Upper lobe of left lung (tissue), 6 donors: Measurements from ENCODE around the gene TJP2. TPM values are rescaled to one million over a fixed set of nuclear protein-coding genes. Genes with fewer than 3 reads are reported as not detected.
A peak's percentile ranks its signal among the peaks of the same experiment; 100 is the strongest.

Source experiments
- ATAC-seq, 2 donors: fragments of 200-7000 bp; cut with Tn5 transposase; one replicate each; pipeline ENCODE4 v1.9.1; 2022; ENCODE audit warnings: mild to moderate bottlenecking in 2 of 2, moderate library complexity in 2 of 2; ENCODE audit not compliant: low FRiP score in 2 of 2
- DNase-seq, 2 donors: peaks; one replicate each; pipeline ENCODE4 v3.0.0-alpha.2; 2019 to 2020
- H3K27ac ChIP-seq, 4 donors: fragments of 200-600 bp; sonication (generic); one replicate each; pipeline ENCODE4 v1.5.1; 2016 to 2019
- H3K27me3 ChIP-seq, 4 donors: fragments of 200-600 bp; sonication (generic); one replicate each; pipeline ENCODE4 v1.5.1; 2017 to 2019
- H3K36me3 ChIP-seq, 4 donors: fragments of 200-600 bp; sonication (generic); one replicate each; pipeline ENCODE4 v1.5.1; 2016 to 2019
- H3K4me1 ChIP-seq, 4 donors: fragments of 200-600 bp; sonication (generic); one replicate each; pipeline ENCODE4 v1.5.1; 2018 to 2019
- H3K4me3 ChIP-seq, 4 donors: fragments of 200-600 bp; sonication (generic); one replicate each; pipeline ENCODE4 v1.5.1; 2017 to 2019; ENCODE audit warnings: mild to moderate bottlenecking in 2 of 4, moderate library complexity in 1 of 4
- H3K9me3 ChIP-seq, 4 donors: fragments of 200-600 bp; sonication (generic); one replicate each; pipeline ENCODE4 v1.5.1; 2018 to 2019
- EP300 ChIP-seq, 4 donors: sonication (generic); formaldehyde crosslinking; IDR thresholded peaks; one replicate each; pipeline ENCODE4 v1.5.1; 2017; ENCODE audit warnings: antibody characterized with exemption in 4 of 4, control low read depth in 2 of 4
- POLR2A ChIP-seq, 4 donors: fragments of 450-650 bp; IDR thresholded peaks; one replicate each; pipeline ENCODE4 v1.5.1; 2016 to 2017; ENCODE audit warnings: antibody characterized with exemption in 4 of 4, mild to moderate bottlenecking in 2 of 4
- POLR2AphosphoS5 ChIP-seq, 2 donors: sonication (generic); formaldehyde crosslinking; IDR thresholded peaks; one replicate each; pipeline ENCODE4 v1.5.1; 2017; ENCODE audit warnings: antibody characterized with exemption in 2 of 2
- WGBS, 2 donors: methylation state at CpG; one replicate each; pipeline ENCODE4 v1.1.5; 2017 to 2018; 5-methylcytosine and 5-hydroxymethylcytosine counted together
- total RNA-seq, 6 donors: library from RNA; depleted of rRNA in 4 of 6; stranded (reverse); fragments of >200 nt in 4 of 6; gene quantifications; one replicate each; pipeline versions ENCODE4 v1.1.0 to v1.2.1, GENCODE V29; 2016 to 2021
- TF ChIP-seq, protein P1 (sequence below), 6 experiments: fragments of 450-650 bp in 4 of 6; fragments of 200-600 bp in 2 of 6; sonication (generic) in 2 of 6; IDR thresholded peaks; one replicate each; pipeline ENCODE4 v1.5.1; 2016 to 2019; ENCODE audit warnings: antibody characterized with exemption in 6 of 6
- donor health status: DM: no; HTN: no; CAD: no; lungs with moderate emphysema.
- donor health status: DM: no; HTN: yes; CAD: no; lungs with severe emphysema.

TJP2 gene
- total RNA-seq, 6 donors from 2014 or later, result 98.3 to 270 (median 185) TPM

DNA sequence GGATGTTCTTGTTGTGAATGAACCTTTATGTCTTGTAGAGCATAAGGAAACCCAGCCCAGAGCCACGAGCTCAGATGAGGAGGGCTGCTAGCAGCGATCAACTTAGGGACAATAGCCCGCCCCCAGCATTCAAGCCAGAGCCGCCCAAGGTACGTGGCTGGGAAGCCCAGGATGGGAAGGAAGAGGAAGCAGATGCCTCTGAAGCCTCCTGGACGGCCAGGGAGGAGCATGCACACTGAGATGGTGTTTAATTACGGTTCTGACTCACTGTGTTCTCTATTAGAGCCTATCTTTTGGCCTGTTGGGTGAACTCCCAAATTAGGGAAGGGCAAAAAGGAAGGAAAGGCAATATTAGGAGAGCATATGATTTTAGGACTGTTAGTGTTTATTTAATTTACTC is 75.3 kb downstream of the TJP2 start:
- peak in 1 of 2 donors; percentile 12 for DNase-seq
- no peaks in the 10 kb centered on the region for H3K27me3 ChIP-seq
- H3K4me1 ChIP-seq, result peaks cover 0 to 13% (median 8%) of the 10 kb centered on the region in 4 donors
- H3K36me3 ChIP-seq, result peaks cover 14 to 88% (median 39%) of the 10 kb centered on the region in 4 donors
- H3K27ac ChIP-seq, result no peak overlapping the region
- ATAC-seq, result no peak
- H3K4me3 ChIP-seq, result no peak overlapping the region
- TF ChIP-seq POLR2AphosphoS5 (IDR thresholded peaks at IDR 0.05) (no peak), EP300 (IDR thresholded peaks at IDR 0.05) (no peak), POLR2A (IDR thresholded peaks at IDR 0.05) (no peak)
- TF ChIP-seq, protein P1, sequence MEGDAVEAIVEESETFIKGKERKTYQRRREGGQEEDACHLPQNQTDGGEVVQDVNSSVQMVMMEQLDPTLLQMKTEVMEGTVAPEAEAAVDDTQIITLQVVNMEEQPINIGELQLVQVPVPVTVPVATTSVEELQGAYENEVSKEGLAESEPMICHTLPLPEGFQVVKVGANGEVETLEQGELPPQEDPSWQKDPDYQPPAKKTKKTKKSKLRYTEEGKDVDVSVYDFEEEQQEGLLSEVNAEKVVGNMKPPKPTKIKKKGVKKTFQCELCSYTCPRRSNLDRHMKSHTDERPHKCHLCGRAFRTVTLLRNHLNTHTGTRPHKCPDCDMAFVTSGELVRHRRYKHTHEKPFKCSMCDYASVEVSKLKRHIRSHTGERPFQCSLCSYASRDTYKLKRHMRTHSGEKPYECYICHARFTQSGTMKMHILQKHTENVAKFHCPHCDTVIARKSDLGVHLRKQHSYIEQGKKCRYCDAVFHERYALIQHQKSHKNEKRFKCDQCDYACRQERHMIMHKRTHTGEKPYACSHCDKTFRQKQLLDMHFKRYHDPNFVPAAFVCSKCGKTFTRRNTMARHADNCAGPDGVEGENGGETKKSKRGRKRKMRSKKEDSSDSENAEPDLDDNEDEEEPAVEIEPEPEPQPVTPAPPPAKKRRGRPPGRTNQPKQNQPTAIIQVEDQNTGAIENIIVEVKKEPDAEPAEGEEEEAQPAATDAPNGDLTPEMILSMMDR (IDR thresholded peaks at IDR 0.05), result no peak
- H3K9me3 ChIP-seq, result no peaks in the 10 kb centered on the region
- 65 to 78% methylated on average over 7 of the region's 7 CpGs for WGBS, 2 donors

DNA sequence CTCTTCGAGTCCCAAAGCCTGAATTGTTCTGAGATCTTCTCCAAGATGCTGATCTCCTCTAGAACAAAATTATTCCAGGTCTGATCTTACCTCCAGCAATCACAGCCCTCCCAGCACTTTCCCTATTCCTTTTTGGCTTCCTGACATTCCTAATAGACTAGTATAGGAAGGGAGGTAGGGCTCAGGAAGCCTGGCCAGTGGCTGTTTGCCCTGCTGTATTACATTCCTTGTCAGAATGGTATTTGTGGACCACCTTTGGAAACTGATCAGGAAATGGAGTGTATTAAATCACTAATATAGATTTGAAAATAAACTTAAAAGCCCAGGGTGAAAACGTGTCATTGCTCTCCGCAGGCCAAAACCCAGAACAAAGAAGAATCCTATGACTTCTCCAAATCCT is 76.6 kb downstream of the TJP2 start:
- H3K36me3 ChIP-seq, result peaks cover 17 to 96% (median 41%) of the 10 kb centered on the region in 4 donors
- no peak for ATAC-seq
- 91 to 92% methylated on average over 2 to 3 of the region's 3 CpGs for WGBS, 2 donors
- DNase-seq, result no peak
- no peaks in the 10 kb centered on the region for H3K9me3 ChIP-seq
- H3K4me1 ChIP-seq, result peaks cover 0 to 13% (median 8%) of the 10 kb centered on the region in 4 donors
- no peak overlapping the region for H3K4me3 ChIP-seq
- H3K27ac ChIP-seq, result no peak overlapping the region
- no peaks in the 10 kb centered on the region for H3K27me3 ChIP-seq
- TF ChIP-seq, protein P1 (IDR thresholded peaks at IDR 0.05), result no peak
- no peak for TF ChIP-seq EP300 (IDR thresholded peaks at IDR 0.05)
- TF ChIP-seq POLR2A (IDR thresholded peaks at IDR 0.05), result no peak
- TF ChIP-seq POLR2AphosphoS5 (IDR thresholded peaks at IDR 0.05), result no peak

DNA sequence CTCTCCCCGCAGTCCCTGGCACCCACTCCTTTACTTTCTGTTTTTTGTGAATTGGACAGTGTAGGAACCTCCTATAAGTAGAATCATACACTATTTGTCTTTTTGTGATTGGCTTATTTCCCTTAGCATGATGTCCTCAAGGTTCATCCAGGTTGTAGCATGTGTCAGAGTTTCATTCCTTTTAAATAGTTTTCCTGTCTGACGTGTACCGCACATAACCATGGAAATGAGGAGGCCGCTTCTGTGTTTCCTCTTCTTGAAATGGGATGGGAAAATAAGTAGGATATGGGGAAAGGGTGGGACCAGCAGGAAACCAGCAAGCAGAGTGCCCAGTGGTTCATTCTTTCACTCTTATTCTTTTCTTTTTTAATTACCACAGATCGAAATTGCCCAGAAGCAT is 78.4 kb downstream of the TJP2 start:
- DNase-seq, result no peak
- peak overlapping the region in 3 of 4 donors; percentile 6 to 45 (median 24) for H3K27ac ChIP-seq
- peaks cover 0 to 13% (median 8%) of the 10 kb centered on the region in 4 donors for H3K4me1 ChIP-seq
- 66 to 71% methylated on average over 5 of the region's 5 CpGs for WGBS, 2 donors
- H3K36me3 ChIP-seq, result peaks cover 20 to 89% (median 32%) of the 10 kb centered on the region in 4 donors
- no peak for TF ChIP-seq POLR2AphosphoS5 (IDR thresholded peaks at IDR 0.05)
- TF ChIP-seq POLR2A (IDR thresholded peaks at IDR 0.05), result no peak
- no peak for TF ChIP-seq EP300 (IDR thresholded peaks at IDR 0.05)
- TF ChIP-seq, protein P1 (IDR thresholded peaks at IDR 0.05), result no peak
- no peaks in the 10 kb centered on the region for H3K27me3 ChIP-seq
- H3K9me3 ChIP-seq, result no peaks in the 10 kb centered on the region
- ATAC-seq, result no peak
- no peak overlapping the region for H3K4me3 ChIP-seq

DNA sequence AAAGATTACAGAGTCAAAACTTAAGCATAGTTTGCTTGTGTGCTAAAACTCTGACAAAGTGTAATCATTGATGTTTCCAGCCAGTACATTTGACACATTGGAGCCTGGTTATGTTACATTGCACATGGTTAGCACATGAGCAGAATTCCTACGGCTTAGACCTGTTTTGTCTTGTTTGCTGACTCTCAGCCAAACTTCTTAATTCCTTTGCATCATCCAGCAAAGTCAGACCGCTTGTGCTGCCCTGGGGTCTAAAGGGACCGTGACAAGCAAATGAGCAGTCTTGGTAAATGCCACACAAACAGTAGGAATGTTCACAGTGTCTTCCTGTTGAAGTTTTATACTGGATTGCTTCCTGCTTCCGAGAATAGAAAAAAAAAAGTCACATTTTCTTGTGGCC is 79.0 kb downstream of the TJP2 start:
- H3K27ac ChIP-seq, result peak overlapping the region in 3 of 4 donors; percentile 6 to 45 (median 24)
- no peaks in the 10 kb centered on the region for H3K27me3 ChIP-seq
- peaks cover 0 to 13% (median 8%) of the 10 kb centered on the region in 4 donors for H3K4me1 ChIP-seq
- H3K36me3 ChIP-seq, result peaks cover 19 to 83% (median 27%) of the 10 kb centered on the region in 4 donors
- no peak for ATAC-seq
- no peak overlapping the region for H3K4me3 ChIP-seq
- H3K9me3 ChIP-seq, result no peaks in the 10 kb centered on the region
- 46 to 55% methylated on average over 4 of the region's 4 CpGs for WGBS, 2 donors
- TF ChIP-seq POLR2A (IDR thresholded peaks at IDR 0.05), result no peak
- TF ChIP-seq, protein P1 (IDR thresholded peaks at IDR 0.05), result no peak
- TF ChIP-seq EP300 (IDR thresholded peaks at IDR 0.05), result no peak
- no peak for DNase-seq

DNA sequence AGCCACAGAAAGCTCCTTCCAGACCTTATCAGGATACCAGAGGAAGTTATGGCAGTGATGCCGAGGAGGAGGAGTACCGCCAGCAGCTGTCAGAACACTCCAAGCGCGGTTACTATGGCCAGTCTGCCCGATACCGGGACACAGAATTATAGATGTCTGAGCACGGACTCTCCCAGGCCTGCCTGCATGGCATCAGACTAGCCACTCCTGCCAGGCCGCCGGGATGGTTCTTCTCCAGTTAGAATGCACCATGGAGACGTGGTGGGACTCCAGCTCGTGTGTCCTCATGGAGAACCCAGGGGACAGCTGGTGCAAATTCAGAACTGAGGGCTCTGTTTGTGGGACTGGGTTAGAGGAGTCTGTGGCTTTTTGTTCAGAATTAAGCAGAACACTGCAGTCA is 80.1 kb downstream of the TJP2 start:
- Histone ChIP-seq H3K27me3 (no peaks in the 10 kb centered on the region), H3K4me1 (peaks cover 0 to 13% (median 8%) of the 10 kb centered on the region in 4 donors), H3K27ac (no peak overlapping the region), H3K36me3 (peaks cover 16 to 71% (median 25%) of the 10 kb centered on the region in 4 donors), H3K4me3 (no peak overlapping the region), H3K9me3 (no peaks in the 10 kb centered on the region)
- 93 to 97% methylated on average over 5 to 11 of the region's 11 CpGs for WGBS, 2 donors
- DNase-seq (peak in 1 of 2 donors; percentile 13), ATAC-seq (no peak)
- TF ChIP-seq, protein P1 (IDR thresholded peaks at IDR 0.05), result no peak
- no peak for TF ChIP-seq POLR2AphosphoS5 (IDR thresholded peaks at IDR 0.05)
- TF ChIP-seq POLR2A (IDR thresholded peaks at IDR 0.05), result no peak
